H4 (cell line): ENCODE data around the gene MLYCD. TPM values are rescaled to one million over a fixed set of nuclear protein-coding genes. Genes with fewer than 3 reads are reported as not detected.
A peak's percentile ranks its signal among the peaks of the same experiment; 100 is the strongest.
"Not testable (repeated sequence)": the region's sequence is repeated elsewhere in the genome, so short reads cannot be mapped to it uniquely, and the experiment has no call there.

Experiments
- DNase-seq: peaks from one replicate; pipeline ENCODE4 v3.0.0-alpha.2; 2015; ENCODE audit warnings: low spot score
- total RNA-seq: library from RNA; depleted of rRNA; stranded (reverse); fragments of >200 nt; shearing (Covaris generic); gene quantifications from 2 replicates; pipeline ENCODE4 v1.2.3, GENCODE V29; 2014

MLYCD gene
- total RNA-seq, 1 experiment from 2014 or later, result 1.7 TPM

GRCh38 chr16:83940630-83941378, 41.9 kb downstream of the MLYCD start:
- no peak for DNase-seq

GRCh38 chr16:83941546-83941945, 42.6 kb downstream of the MLYCD start:
- DNase-seq, result not testable (repeated sequence)

- no peak for DNase-seq
These were observed 43.2 kb downstream of the MLYCD start for GRCh38 chr16:83942074-83942473.

- DNase-seq, result no peak
These were observed 44.0 kb downstream of the MLYCD start for GRCh38 chr16:83942815-83943515.

- no peak for DNase-seq
These were observed 44.7 kb downstream of the MLYCD start for GRCh38 chr16:83943516-83944050.

GRCh38 chr16:83945587-83945986, 46.7 kb downstream of the MLYCD start:
- no peak for DNase-seq

GRCh38 chr16:83946154-83946780, 47.4 kb downstream of the MLYCD start:
- DNase-seq, result no peak

GRCh38 chr16:83946781-83947566, 48.1 kb downstream of the MLYCD start:
- DNase-seq, result no peak

- no peak for DNase-seq
These were observed 48.8 kb downstream of the MLYCD start for GRCh38 chr16:83947642-83948234.

GRCh38 chr16:83948914-83949723, 50.2 kb downstream of the MLYCD start:
- no peak for DNase-seq

- DNase-seq, result no peak
These were observed 50.7 kb downstream of the MLYCD start for GRCh38 chr16:83949724-83950001.

- DNase-seq, result not testable (repeated sequence)
These were observed 52.0 kb downstream of the MLYCD start for GRCh38 chr16:83950862-83951399.

- no peak for DNase-seq
These were observed 52.6 kb downstream of the MLYCD start for GRCh38 chr16:83951544-83951943.

- DNase-seq, result peak; percentile 81
These were observed 53.6 kb downstream of the MLYCD start for GRCh38 chr16:83952587-83952939.

- peak; percentile 95 for DNase-seq
These were observed 54.3 kb downstream of the MLYCD start, which contains the start of gene OSGIN1 for GRCh38 chr16:83952940-83953795. Gene OSGIN1, plus strand, starts transcription at chr16:83953240. Its CDS starts 4,432 bp downstream, at chr16:83957672.

- DNase-seq, result peak; percentile 64
These were observed 55.1 kb downstream of the MLYCD start for GRCh38 chr16:83953796-83954576.

- peak; percentile 53 for DNase-seq
These were observed 55.7 kb downstream of the MLYCD start for GRCh38 chr16:83954577-83955016.
